Loucy (cell line): Measurements from ENCODE around the gene ZBED3.

Source experiments
- H2AFZ ChIP-seq: fragments of 200-600 bp; sonication (generic); 2 replicates; pipeline ENCODE4 v1.6.0; 2016; ENCODE audit warnings: antibody characterized with exemption, mild to moderate bottlenecking, low read length, moderate library complexity
- H3F3A ChIP-seq: fragments of 200-600 bp; 2 replicates; pipeline ENCODE4 v1.6.0; 2016; ENCODE audit warnings: antibody characterized with exemption, low read depth, mild to moderate bottlenecking
- H3K27me3 ChIP-seq: fragments of 200-600 bp; sonication (generic); 2 replicates; pipeline ENCODE4 v1.6.1; 2014; ENCODE audit warnings: low read length, mild to moderate bottlenecking; ENCODE audit not compliant: insufficient read depth, poor library complexity, severe bottlenecking
- H3K36me3 ChIP-seq: fragments of 200-600 bp; sonication (generic); 2 replicates; pipeline ENCODE4 v1.6.1; 2016; ENCODE audit warnings: low read length; ENCODE audit not compliant: insufficient read depth
- H3K4me1 ChIP-seq: fragments of 200-600 bp; sonication (generic); 2 replicates; pipeline ENCODE4 v1.5.1; 2014; ENCODE audit warnings: low read length, mild to moderate bottlenecking; ENCODE audit not compliant: insufficient read depth, poor library complexity, severe bottlenecking
- H3K4me2 ChIP-seq: fragments of 200-600 bp; sonication (generic); 2 replicates; pipeline ENCODE4 v1.6.0; 2014; ENCODE audit warnings: antibody characterized with exemption, low read length, low read depth, mild to moderate bottlenecking; ENCODE audit not compliant: poor library complexity, severe bottlenecking
- H3K4me3 ChIP-seq: fragments of 200-600 bp; sonication (generic); 2 replicates; pipeline ENCODE4 v1.5.1; 2014; ENCODE audit warnings: low read length, mild to moderate bottlenecking, mixed read lengths; ENCODE audit not compliant: poor library complexity, severe bottlenecking
- H3K79me2 ChIP-seq: fragments of 200-600 bp; sonication (generic); 2 replicates; pipeline ENCODE4 v1.6.1; 2014; ENCODE audit warnings: low read length; ENCODE audit not compliant: insufficient read depth
- H3K9ac ChIP-seq: fragments of 200-600 bp; sonication (generic); 2 replicates; pipeline ENCODE4 v1.6.0; 2014; ENCODE audit warnings: mild to moderate bottlenecking, low read depth, low read length, moderate library complexity; ENCODE audit not compliant: poor library complexity, severe bottlenecking
- H3K9me2 ChIP-seq: fragments of 200-600 bp; sonication (generic); replicated peaks from 2 replicates; pipeline ENCODE4 v1.6.1; 2016; ENCODE audit warnings: low read depth, low read length, mixed read lengths
- H3K9me3 ChIP-seq: fragments of 200-600 bp; sonication (generic); 2 replicates; pipeline ENCODE4 v1.6.1; 2014; ENCODE audit warnings: mild to moderate bottlenecking, antibody characterized with exemption, low read length, low read depth; ENCODE audit not compliant: insufficient read depth
- H4K20me1 ChIP-seq: fragments of 200-600 bp; sonication (generic); 2 replicates; pipeline ENCODE4 v1.6.0; 2014; ENCODE audit warnings: antibody characterized with exemption, low read length, mild to moderate bottlenecking; ENCODE audit not compliant: insufficient read depth, poor library complexity, severe bottlenecking
- EZH2phosphoT487 ChIP-seq: fragments of 200-600 bp; IDR thresholded peaks from 2 replicates; pipeline ENCODE4 v1.6.1; 2018; ENCODE audit warnings: antibody characterized with exemption, mild to moderate bottlenecking, moderate library complexity, borderline replicate concordance
- TF ChIP-seq, protein P1 (sequence below): fragments of 200-600 bp; sonication (generic); conservative IDR thresholded peaks from 2 replicates; pipeline ENCODE4 v1.5.1; 2014; ENCODE audit warnings: mild to moderate bottlenecking, antibody characterized with exemption, low read length

The ZBED3 gene

DNA sequence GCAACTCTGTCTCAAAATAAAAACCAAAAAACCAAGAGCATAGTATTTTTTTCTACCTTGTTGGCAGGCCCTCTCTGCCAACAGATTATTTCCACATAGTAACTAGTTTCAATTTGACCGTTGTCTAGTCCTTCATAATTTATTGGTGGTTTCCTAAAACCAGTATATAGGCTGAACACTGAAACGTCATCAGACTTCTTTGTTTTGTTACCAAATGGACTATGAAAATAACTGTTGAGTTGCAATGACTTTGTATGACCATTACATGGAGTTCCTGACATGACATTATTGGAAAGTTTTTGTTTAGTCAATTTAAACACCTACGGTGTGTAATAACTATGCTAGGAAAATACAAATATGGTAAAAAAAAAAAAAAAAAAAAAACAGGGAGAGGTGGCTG is 55.2 kb downstream of the ZBED3 start:
- H2AFZ ChIP-seq, result no peak overlapping the region
- H3K4me2 ChIP-seq, result peak overlapping the region; percentile 98
- H4K20me1 ChIP-seq, result peaks cover 16% of the 10 kb centered on the region
- H3F3A ChIP-seq, result no peaks in the 10 kb centered on the region
- peaks cover 18% of the 10 kb centered on the region; the same call in 1 of the 2 replicates for H3K9me3 ChIP-seq
- H3K36me3 ChIP-seq, result peaks cover 14% of the 10 kb centered on the region; the same call in 1 of the 2 replicates
- TF ChIP-seq, protein P1, sequence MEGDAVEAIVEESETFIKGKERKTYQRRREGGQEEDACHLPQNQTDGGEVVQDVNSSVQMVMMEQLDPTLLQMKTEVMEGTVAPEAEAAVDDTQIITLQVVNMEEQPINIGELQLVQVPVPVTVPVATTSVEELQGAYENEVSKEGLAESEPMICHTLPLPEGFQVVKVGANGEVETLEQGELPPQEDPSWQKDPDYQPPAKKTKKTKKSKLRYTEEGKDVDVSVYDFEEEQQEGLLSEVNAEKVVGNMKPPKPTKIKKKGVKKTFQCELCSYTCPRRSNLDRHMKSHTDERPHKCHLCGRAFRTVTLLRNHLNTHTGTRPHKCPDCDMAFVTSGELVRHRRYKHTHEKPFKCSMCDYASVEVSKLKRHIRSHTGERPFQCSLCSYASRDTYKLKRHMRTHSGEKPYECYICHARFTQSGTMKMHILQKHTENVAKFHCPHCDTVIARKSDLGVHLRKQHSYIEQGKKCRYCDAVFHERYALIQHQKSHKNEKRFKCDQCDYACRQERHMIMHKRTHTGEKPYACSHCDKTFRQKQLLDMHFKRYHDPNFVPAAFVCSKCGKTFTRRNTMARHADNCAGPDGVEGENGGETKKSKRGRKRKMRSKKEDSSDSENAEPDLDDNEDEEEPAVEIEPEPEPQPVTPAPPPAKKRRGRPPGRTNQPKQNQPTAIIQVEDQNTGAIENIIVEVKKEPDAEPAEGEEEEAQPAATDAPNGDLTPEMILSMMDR, result no peak
- TF ChIP-seq EZH2phosphoT487, result no peak
- no peaks in the 10 kb centered on the region for H3K9me2 ChIP-seq
- peak overlapping the region; percentile 97 for H3K9ac ChIP-seq
- H3K4me3 ChIP-seq, result peak overlapping the region; percentile 84
- H3K4me1 ChIP-seq, result peaks cover 32% of the 10 kb centered on the region
- H3K27me3 ChIP-seq, result peaks cover 24% of the 10 kb centered on the region
- H3K79me2 ChIP-seq, result peaks cover 24% of the 10 kb centered on the region

DNA sequence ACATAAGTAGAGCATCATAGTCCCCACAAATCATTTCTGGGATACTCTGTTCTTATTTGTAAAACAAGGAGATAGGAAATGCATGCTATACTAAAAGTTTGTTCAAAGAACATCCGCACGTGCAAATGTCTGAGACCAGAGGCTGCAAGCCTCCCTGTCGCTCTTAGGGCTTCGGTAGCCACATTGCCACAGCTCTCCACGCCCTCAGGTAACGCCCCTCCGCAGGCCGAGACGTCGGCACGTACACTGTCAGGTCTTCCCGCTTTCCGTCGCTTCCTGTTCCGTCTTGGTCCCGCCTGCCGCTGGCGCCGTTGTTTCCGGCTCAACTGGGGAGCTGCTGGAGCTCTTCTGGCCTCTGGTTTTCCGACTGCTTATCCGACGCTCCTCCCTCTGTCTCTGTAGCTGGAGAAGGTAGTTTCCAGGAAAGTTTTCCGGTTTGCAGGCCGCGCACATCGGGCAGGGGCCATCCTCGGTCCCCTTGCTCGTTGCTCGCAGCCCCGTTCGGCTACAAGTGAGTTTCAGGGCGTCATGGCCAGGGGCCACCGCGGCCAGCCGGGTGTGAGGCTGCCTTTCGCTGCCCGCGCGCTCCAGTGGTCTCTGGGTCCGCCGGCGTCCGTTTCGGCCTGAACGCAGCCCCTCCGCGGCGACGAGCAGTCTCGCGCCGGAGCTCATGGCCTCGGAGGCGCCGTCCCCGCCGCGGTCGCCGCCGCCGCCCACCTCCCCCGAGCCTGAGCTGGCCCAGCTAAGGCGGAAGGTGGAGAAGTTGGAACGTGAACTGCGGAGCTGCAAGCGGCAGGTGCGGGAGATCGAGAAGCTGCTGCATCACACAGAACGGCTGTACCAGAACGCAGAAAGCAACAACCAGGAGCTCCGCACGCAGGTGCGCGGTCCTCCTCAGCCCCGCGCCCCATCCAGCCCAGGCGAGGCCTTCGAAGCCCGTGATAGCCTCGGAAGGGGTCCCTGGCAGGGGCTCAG is 56.7 kb downstream of the ZBED3 start, which contains the start of gene AGGF1:
Gene AGGF1 (plus strand): TSS at position 308 of the 975 bp plus-strand sequence. CDS start 363 bp downstream, at position 671.
- peak within 1 kb of the TSS; percentile 86 for H2AFZ ChIP-seq
- H3K9me3 ChIP-seq, result peaks cover 18% of the 10 kb centered on the region; the same call in 1 of the 2 replicates
- peaks cover 39% of the 10 kb centered on the region for H3K27me3 ChIP-seq
- H3F3A ChIP-seq, result no peaks in the 10 kb centered on the region
- H3K9me2 ChIP-seq, result no peaks in the 10 kb centered on the region
- peaks cover 16% of the 10 kb centered on the region for H4K20me1 ChIP-seq
- peak within 1 kb of the TSS; percentile 84 for H3K4me3 ChIP-seq
- no peak for TF ChIP-seq EZH2phosphoT487
- peak within 1 kb of the TSS; percentile 97 for H3K9ac ChIP-seq
- peaks cover 32% of the 10 kb centered on the region for H3K4me1 ChIP-seq
- H3K4me2 ChIP-seq, result peak within 1 kb of the TSS; percentile 98
- peaks cover 2% of the 10 kb centered on the region; the same call in 1 of the 2 replicates for H3K36me3 ChIP-seq
- H3K79me2 ChIP-seq, result peaks cover 24% of the 10 kb centered on the region

DNA sequence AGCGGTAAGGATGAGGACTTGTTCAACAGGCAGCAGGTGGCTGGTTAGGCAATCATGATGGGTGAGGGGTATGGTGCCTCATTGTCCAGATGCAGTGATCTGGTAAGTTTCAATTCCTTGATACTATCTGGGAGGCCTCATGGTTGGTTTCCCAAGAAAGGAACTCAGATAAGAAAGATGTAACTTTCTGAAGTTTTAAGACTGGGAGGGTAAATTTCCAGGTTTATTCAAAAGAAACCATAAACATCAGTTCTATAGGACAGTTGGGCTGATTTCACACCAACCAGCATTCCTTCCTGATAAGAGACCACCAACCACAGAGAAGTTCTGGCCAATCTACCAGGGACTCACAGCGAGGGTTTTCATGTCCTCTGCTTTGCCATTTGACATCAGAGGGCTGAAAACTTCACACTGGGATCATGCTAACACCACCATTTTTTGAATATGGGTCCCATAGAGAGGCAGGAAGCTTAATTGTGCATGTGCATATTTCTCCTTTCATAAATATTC is 57.7 kb downstream of the ZBED3 start:
- Histone ChIP-seq H3K36me3 (no peaks in the 10 kb centered on the region), H3K79me2 (peaks cover 24% of the 10 kb centered on the region), H3F3A (no peaks in the 10 kb centered on the region), H2AFZ (peak overlapping the region; percentile 86), H3K27me3 (peaks cover 47% of the 10 kb centered on the region), H3K4me1 (peaks cover 29% of the 10 kb centered on the region), H3K9ac (peak overlapping the region; percentile 97), H3K9me3 (peaks cover 18% of the 10 kb centered on the region; the same call in 1 of the 2 replicates), H4K20me1 (peaks cover 16% of the 10 kb centered on the region), H3K4me3 (peak overlapping the region; percentile 84), H3K9me2 (no peaks in the 10 kb centered on the region), H3K4me2 (peak overlapping the region; percentile 98)
- no peak for TF ChIP-seq EZH2phosphoT487
- TF ChIP-seq, protein P1, result no peak
